ENCODE data around the gene CTNNA1.
"Not testable (repeated sequence)": the region's sequence is repeated elsewhere in the genome, so short reads cannot be mapped to it uniquely, and the experiment has no call there.

CTNNA1 gene

GRCh38 chr5:138724470-138725146, 28.6 kb upstream of the CTNNA1 start:
- no peak overlapping the region for H3K4me3 ChIP-seq (ENCODE audit: low read depth, low read length)
- TF ChIP-seq, protein P1, sequence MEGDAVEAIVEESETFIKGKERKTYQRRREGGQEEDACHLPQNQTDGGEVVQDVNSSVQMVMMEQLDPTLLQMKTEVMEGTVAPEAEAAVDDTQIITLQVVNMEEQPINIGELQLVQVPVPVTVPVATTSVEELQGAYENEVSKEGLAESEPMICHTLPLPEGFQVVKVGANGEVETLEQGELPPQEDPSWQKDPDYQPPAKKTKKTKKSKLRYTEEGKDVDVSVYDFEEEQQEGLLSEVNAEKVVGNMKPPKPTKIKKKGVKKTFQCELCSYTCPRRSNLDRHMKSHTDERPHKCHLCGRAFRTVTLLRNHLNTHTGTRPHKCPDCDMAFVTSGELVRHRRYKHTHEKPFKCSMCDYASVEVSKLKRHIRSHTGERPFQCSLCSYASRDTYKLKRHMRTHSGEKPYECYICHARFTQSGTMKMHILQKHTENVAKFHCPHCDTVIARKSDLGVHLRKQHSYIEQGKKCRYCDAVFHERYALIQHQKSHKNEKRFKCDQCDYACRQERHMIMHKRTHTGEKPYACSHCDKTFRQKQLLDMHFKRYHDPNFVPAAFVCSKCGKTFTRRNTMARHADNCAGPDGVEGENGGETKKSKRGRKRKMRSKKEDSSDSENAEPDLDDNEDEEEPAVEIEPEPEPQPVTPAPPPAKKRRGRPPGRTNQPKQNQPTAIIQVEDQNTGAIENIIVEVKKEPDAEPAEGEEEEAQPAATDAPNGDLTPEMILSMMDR (IDR thresholded peaks at IDR 0.05; ENCODE audit: control insufficient read depth, extremely low read depth, insufficient read depth), result no peak
- DNase-seq (ENCODE audit: low read depth), result no peak

- peak; percentile 99 for DNase-seq (ENCODE audit: low read depth)
- H3K4me3 ChIP-seq (ENCODE audit: low read depth, low read length), result no peak overlapping the region
These were observed 27.9 kb upstream of the CTNNA1 start for GRCh38 chr5:138725153-138725817.

GRCh38 chr5:138725818-138726416, 27.3 kb upstream of the CTNNA1 start:
- H3K4me3 ChIP-seq (ENCODE audit: low read depth, low read length), result no peak overlapping the region
- TF ChIP-seq, protein P1 (IDR thresholded peaks at IDR 0.05; ENCODE audit: control insufficient read depth, extremely low read depth, insufficient read depth), result no peak
- no peak for DNase-seq (ENCODE audit: low read depth)

More at GRCh38 chr5:138725153-138725817, 27.9 kb upstream of the CTNNA1 start:
- TF ChIP-seq, protein P1 (IDR thresholded peaks at IDR 0.05; ENCODE audit: control insufficient read depth, extremely low read depth, insufficient read depth), result peak; percentile 77

GRCh38 chr5:138726848-138727247, 26.4 kb upstream of the CTNNA1 start:
- no peak overlapping the region for H3K4me3 ChIP-seq (ENCODE audit: low read depth, low read length)
- TF ChIP-seq, protein P1 (IDR thresholded peaks at IDR 0.05; ENCODE audit: control insufficient read depth, extremely low read depth, insufficient read depth), result no peak
- DNase-seq (ENCODE audit: low read depth), result no peak

- not testable (repeated sequence) for H3K4me3 ChIP-seq (ENCODE audit: low read depth, low read length); DNase-seq (ENCODE audit: low read depth)
These were observed 22.7 kb upstream of the CTNNA1 start for GRCh38 chr5:138730496-138730895.

- no peak for DNase-seq (ENCODE audit: low read depth)
- H3K4me3 ChIP-seq (ENCODE audit: low read depth, low read length), result no peak overlapping the region
- TF ChIP-seq, protein P1 (IDR thresholded peaks at IDR 0.05; ENCODE audit: control insufficient read depth, extremely low read depth, insufficient read depth), result no peak
These were observed 20.8 kb upstream of the CTNNA1 start for GRCh38 chr5:138732466-138732865.

GRCh38 chr5:138732933-138733332, 20.3 kb upstream of the CTNNA1 start:
- DNase-seq (ENCODE audit: low read depth), result no peak
- no peak overlapping the region for H3K4me3 ChIP-seq (ENCODE audit: low read depth, low read length)
- TF ChIP-seq, protein P1 (IDR thresholded peaks at IDR 0.05; ENCODE audit: control insufficient read depth, extremely low read depth, insufficient read depth), result no peak

Data from LNCaP clone FGC (cell line).